ENCODE data around the gene RAB36.

DNA sequence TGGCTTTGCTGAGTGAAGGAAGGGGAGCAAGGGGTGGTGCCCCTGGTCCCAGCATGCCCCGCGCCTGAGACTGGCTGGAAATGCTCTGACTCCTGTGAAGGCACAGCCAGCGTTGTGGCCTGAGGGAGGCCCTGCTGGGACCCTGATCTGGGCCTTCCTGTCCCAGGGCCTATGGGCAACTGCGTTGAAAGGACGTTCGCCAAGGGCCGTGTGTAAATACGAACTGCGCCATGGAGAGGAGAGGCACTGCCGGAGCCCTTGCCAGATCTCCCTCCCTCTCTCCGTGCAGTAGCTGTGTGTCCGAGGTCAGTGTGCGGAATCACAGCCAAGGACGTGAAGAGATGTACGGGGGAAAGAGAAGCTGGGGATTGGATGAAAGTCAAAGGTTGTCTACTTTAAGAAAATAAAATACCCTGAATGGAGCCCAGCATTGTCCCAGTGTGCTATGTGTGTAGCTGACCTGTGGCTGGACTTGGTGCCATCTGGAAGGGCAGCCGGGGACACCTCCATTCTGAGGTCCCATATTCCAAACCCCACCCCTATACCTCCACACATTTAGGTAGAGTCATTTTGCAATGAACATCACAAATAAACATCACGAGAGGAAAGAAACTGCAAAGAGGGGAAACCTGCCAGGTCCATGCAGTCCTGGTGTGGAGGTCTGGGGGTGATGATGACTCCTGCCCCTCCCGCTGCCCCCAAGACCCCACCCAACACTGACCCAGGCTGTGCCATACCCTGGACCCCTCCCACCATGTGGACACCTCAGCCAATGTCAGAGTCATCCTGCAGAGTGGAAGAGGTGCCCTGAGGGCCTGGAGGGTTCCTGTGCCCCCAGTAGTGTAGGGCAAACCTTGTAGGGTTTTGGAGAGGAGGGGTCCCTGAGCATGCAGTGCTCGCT, 20.4 kb upstream of the RAB36 start:
- TF ChIP-seq POLR2AphosphoS5 (IDR thresholded peaks at IDR 0.05) (no peak), EP300 (conservative IDR thresholded peaks at IDR 0.05; ENCODE audit: poor library complexity, severe bottlenecking) (no peak), CTCF (IDR thresholded peaks at IDR 0.05; ENCODE audit: poor library complexity, severe bottlenecking) (no peak), MXI1 (conservative IDR thresholded peaks at IDR 0.05; ENCODE audit: poor library complexity, severe bottlenecking) (no peak), RAD21 (conservative IDR thresholded peaks at IDR 0.05) (no peak), TAF1 (IDR thresholded peaks at IDR 0.05; ENCODE audit: low read depth) (no peak)

Data from neural cell (in vitro differentiated cells).